ENCODE data around the gene RNF144A. TPM values are rescaled to one million over a fixed set of nuclear protein-coding genes. Genes with fewer than 3 reads are reported as not detected.

The RNF144A gene
- total and polyA plus RNA-seq, 2 donors (not counting 1 experiment from before 2014, with no cell fraction given) = 1.2 to 1.6 TPM

GRCh38 chr2:6874032-6874431 is 43.2 kb upstream of the RNF144A start:
- Mint-ChIP-seq H3K27me3 (no peaks in the 10 kb centered on the region), H3K4me3 (no peak overlapping the region), H3K4me1 (peaks cover 34% of the 10 kb centered on the region), H3K27ac (no peak overlapping the region), H3K9me3 (ENCODE audit: insufficient read depth) (no peaks in the 10 kb centered on the region)
- no peaks in the 10 kb centered on the region for H4K20me1 ChIP-seq (ENCODE audit: control insufficient read depth, insufficient read depth, low read length, poor library complexity, severe bottlenecking)
- H2AFZ ChIP-seq (ENCODE audit: insufficient read depth, low read depth, low read length, poor library complexity, severe bottlenecking) = no peak overlapping the region
- intact Hi-C loops (cut with micrococcal nuclease) = no loop called here
- peaks cover 0 to 6% (median 0%) of the 10 kb centered on the region in 4 experiments for H3K27me3 ChIP-seq (replicated peaks in 1 of 4; ENCODE audit: control extremely low read depth in 1 of 4, control insufficient read depth in 3 of 4, insufficient read depth in 4 of 4, low read length in 3 of 4)
- no peak overlapping the region for H3K4me3 ChIP-seq (ENCODE audit: control extremely low read depth in 1 of 5, extremely low read depth in 1 of 5, insufficient read depth in 1 of 5, low read depth in 2 of 5, low read length in 4 of 5)
- peaks cover 14 to 24% of the 10 kb centered on the region in 2 donors for H3K4me1 ChIP-seq (ENCODE audit: control insufficient read depth in 2 of 2, insufficient read depth in 2 of 2, low read length in 2 of 2)
- no peak for ATAC-seq (ENCODE audit: low read depth)
- H3K36me3 ChIP-seq (replicated peaks in 1 of 2; ENCODE audit: control extremely low read depth in 1 of 2, control insufficient read depth in 1 of 2, extremely low read depth in 1 of 2, insufficient read depth in 2 of 2, low read length in 1 of 2) = no peaks in the 10 kb centered on the region
- H3K9ac ChIP-seq (ENCODE audit: low read length) = no peak overlapping the region
- ChIA-PET CTCF (no interaction called here), POLR2A (no interaction called here)
- 97% methylated on average over 3 of the region's 3 CpGs for WGBS (ENCODE audit: insufficient coverage)
- no peaks in the 10 kb centered on the region for H3K79me2 ChIP-seq (ENCODE audit: control insufficient read depth, insufficient read depth, low read length)
- no peak overlapping the region for H3K27ac ChIP-seq (ENCODE audit: low read length in 2 of 2)
- TF ChIP-seq CTCF (IDR thresholded peaks at IDR 0.05) (no peak), EZH2 (IDR thresholded peaks at IDR 0.05; ENCODE audit: borderline replicate concordance, insufficient read depth, low read depth, low read length, poor library complexity, severe bottlenecking) (no peak)
- H3K4me2 ChIP-seq (replicated peaks; ENCODE audit: low read depth, low read length, poor library complexity, severe bottlenecking) = no peak overlapping the region
- DNase-seq = no peak
- H3K9me3 ChIP-seq (ENCODE audit: control extremely low read depth in 1 of 3, control insufficient read depth in 2 of 3, insufficient read depth in 1 of 3, low read length in 2 of 3) = no peaks in the 10 kb centered on the region

GRCh38 chr2:6876309-6876708 is 40.9 kb upstream of the RNF144A start:
- POLR2A ChIA-PET = interaction anchor here (1.6 kb wide), 1 partner anchor 10 kb away, joined by 3 read pairs; the partner anchor contains the start of gene CMPK2
- no peaks in the 10 kb centered on the region for H3K36me3 ChIP-seq (replicated peaks in 1 of 2; ENCODE audit: control extremely low read depth in 1 of 2, control insufficient read depth in 1 of 2, extremely low read depth in 1 of 2, insufficient read depth in 2 of 2, low read length in 1 of 2)
- H3K4me2 ChIP-seq (replicated peaks; ENCODE audit: low read depth, low read length, poor library complexity, severe bottlenecking) = no peak overlapping the region
- H2AFZ ChIP-seq (ENCODE audit: insufficient read depth, low read depth, low read length, poor library complexity, severe bottlenecking) = no peak overlapping the region
- no peak overlapping the region for H3K27ac ChIP-seq (ENCODE audit: low read length in 2 of 2)
- intact Hi-C loops (cut with micrococcal nuclease) = no loop called here
- Mint-ChIP-seq H3K9me3 (ENCODE audit: insufficient read depth) (no peaks in the 10 kb centered on the region), H3K4me1 (peaks cover 37% of the 10 kb centered on the region), H3K4me3 (peak overlapping the region; percentile 56), H3K27ac (no peak overlapping the region), H3K27me3 (peaks cover 4% of the 10 kb centered on the region)
- DNase-seq = no peak
- CTCF ChIA-PET = interaction anchor here (1.2 to 2.4 kb wide), 3 partner anchors 9 to 18 kb away, joined by 3 to 8 read pairs (median 4); partner anchors contain the start of gene CMPK2
- no peaks in the 10 kb centered on the region for H3K79me2 ChIP-seq (ENCODE audit: control insufficient read depth, insufficient read depth, low read length)
- no peaks in the 10 kb centered on the region for H3K9me3 ChIP-seq (ENCODE audit: control extremely low read depth in 1 of 3, control insufficient read depth in 2 of 3, insufficient read depth in 1 of 3, low read length in 2 of 3)
- H3K27me3 ChIP-seq (replicated peaks in 1 of 4; ENCODE audit: control extremely low read depth in 1 of 4, control insufficient read depth in 3 of 4, insufficient read depth in 4 of 4, low read length in 3 of 4) = peaks cover 0 to 6% (median 2%) of the 10 kb centered on the region in 4 experiments
- ATAC-seq (ENCODE audit: low read depth) = no peak
- WGBS (ENCODE audit: insufficient coverage) = 80% methylated on average over 1 of the region's 1 CpG
- H4K20me1 ChIP-seq (ENCODE audit: control insufficient read depth, insufficient read depth, low read length, poor library complexity, severe bottlenecking) = no peaks in the 10 kb centered on the region
- no peak overlapping the region for H3K4me3 ChIP-seq (ENCODE audit: control extremely low read depth in 1 of 5, extremely low read depth in 1 of 5, insufficient read depth in 1 of 5, low read depth in 2 of 5, low read length in 4 of 5)
- peaks cover 14 to 24% of the 10 kb centered on the region in 2 donors for H3K4me1 ChIP-seq (ENCODE audit: control insufficient read depth in 2 of 2, insufficient read depth in 2 of 2, low read length in 2 of 2)
- H3K9ac ChIP-seq (ENCODE audit: low read length) = no peak overlapping the region
- TF ChIP-seq EZH2 (IDR thresholded peaks at IDR 0.05; ENCODE audit: borderline replicate concordance, insufficient read depth, low read depth, low read length, poor library complexity, severe bottlenecking) (no peak), CTCF (IDR thresholded peaks at IDR 0.05) (no peak)
